ENCODE data around the gene MORF4L2. TPM values are rescaled to one million over a fixed set of nuclear protein-coding genes. Genes with fewer than 3 reads are reported as not detected.

Gene MORF4L2
- total RNA-seq, 4 donors from 2014 or later: 299 to 400 (median 353) TPM

GRCh38 chrX:103718120-103718519 lies 31.6 kb upstream of the MORF4L2 start:
- intact Hi-C loops (cut with DNase I): no loop called here
- H3K36me3 ChIP-seq: no peaks in the 10 kb centered on the region
- H3K9me3 ChIP-seq: no peaks in the 10 kb centered on the region
- DNase-seq (ENCODE audit: extremely low spot score): no peak
- no peak overlapping the region for H3K27ac ChIP-seq (replicated peaks in 1 of 4)
- WGBS: 92% methylated on average over 4 of the region's 4 CpGs
- peaks cover 0 to 6% (median 0%) of the 10 kb centered on the region in 4 donors for H3K27me3 ChIP-seq
- peaks cover 0 to 13% (median 4%) of the 10 kb centered on the region in 4 donors for H3K4me1 ChIP-seq
- TF ChIP-seq POLR2AphosphoS5 (IDR thresholded peaks at IDR 0.05) (no peak), POLR2A (IDR thresholded peaks at IDR 0.05; ENCODE audit: low read depth) (no peak), EP300 (IDR thresholded peaks at IDR 0.05) (no peak)
- TF ChIP-seq, protein P1, sequence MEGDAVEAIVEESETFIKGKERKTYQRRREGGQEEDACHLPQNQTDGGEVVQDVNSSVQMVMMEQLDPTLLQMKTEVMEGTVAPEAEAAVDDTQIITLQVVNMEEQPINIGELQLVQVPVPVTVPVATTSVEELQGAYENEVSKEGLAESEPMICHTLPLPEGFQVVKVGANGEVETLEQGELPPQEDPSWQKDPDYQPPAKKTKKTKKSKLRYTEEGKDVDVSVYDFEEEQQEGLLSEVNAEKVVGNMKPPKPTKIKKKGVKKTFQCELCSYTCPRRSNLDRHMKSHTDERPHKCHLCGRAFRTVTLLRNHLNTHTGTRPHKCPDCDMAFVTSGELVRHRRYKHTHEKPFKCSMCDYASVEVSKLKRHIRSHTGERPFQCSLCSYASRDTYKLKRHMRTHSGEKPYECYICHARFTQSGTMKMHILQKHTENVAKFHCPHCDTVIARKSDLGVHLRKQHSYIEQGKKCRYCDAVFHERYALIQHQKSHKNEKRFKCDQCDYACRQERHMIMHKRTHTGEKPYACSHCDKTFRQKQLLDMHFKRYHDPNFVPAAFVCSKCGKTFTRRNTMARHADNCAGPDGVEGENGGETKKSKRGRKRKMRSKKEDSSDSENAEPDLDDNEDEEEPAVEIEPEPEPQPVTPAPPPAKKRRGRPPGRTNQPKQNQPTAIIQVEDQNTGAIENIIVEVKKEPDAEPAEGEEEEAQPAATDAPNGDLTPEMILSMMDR (IDR thresholded peaks at IDR 0.05): no peak
- no peak overlapping the region for H3K4me3 ChIP-seq

DNA sequence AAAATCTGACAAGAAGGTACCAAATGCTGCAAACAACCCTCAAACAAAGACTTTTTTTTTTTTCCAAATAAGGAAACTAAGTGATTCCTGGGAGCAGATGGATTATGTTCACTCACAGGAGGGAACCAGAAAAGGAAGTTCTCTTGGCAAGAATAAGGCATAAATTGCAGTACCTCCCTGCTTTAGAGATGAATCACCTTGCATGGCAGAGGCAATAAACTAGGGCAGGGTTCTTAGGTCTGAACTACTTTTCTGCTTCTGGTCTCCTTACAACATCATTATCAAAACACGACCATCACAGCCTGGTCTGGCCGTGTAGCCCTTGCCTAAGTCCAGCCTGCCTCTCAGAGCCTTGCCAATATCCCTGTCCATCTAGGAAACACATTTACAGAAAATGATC lies 30.5 kb upstream of the MORF4L2 start:
- peaks cover 0 to 13% (median 4%) of the 10 kb centered on the region in 4 donors for H3K4me1 ChIP-seq
- H3K4me3 ChIP-seq: no peak overlapping the region
- peak overlapping the region; percentile 49 to 68 (median 54) for H3K27ac ChIP-seq (replicated peaks in 1 of 4)
- no peak for DNase-seq (ENCODE audit: extremely low spot score)
- TF ChIP-seq POLR2AphosphoS5 (IDR thresholded peaks at IDR 0.05) (peak; percentile 11 to 61), POLR2A (IDR thresholded peaks at IDR 0.05; ENCODE audit: low read depth) (no peak)
- no peaks in the 10 kb centered on the region for H3K9me3 ChIP-seq
- intact Hi-C loops (cut with DNase I): no loop called here
- H3K27me3 ChIP-seq: peaks cover 0 to 6% (median 0%) of the 10 kb centered on the region in 4 donors
- WGBS: 34% methylated on average over 2 of the region's 2 CpGs
- H3K36me3 ChIP-seq: no peaks in the 10 kb centered on the region

GRCh38 chrX:103710609-103711008 lies 24.1 kb upstream of the MORF4L2 start, which contains the start of gene TMEM31:
TSS of gene TMEM31 (plus strand) at chrX:103710909. CDS start at chrX:103712259, 1,350 bp downstream.
- TF ChIP-seq POLR2AphosphoS5 (IDR thresholded peaks at IDR 0.05): no peak
- no peak for TF ChIP-seq EP300 (IDR thresholded peaks at IDR 0.05)
- TF ChIP-seq, protein P1 (IDR thresholded peaks at IDR 0.05): no peak
- TF ChIP-seq POLR2A (IDR thresholded peaks at IDR 0.05; ENCODE audit: low read depth): no peak
- intact Hi-C loops (cut with DNase I): no loop called here
- 78% methylated on average over 5 of the region's 5 CpGs for WGBS

GRCh38 chrX:103704863-103705262 lies 18.4 kb upstream of the MORF4L2 start:
- Histone ChIP-seq H3K4me3 (no peak overlapping the region), H3K4me1 (no peaks in the 10 kb centered on the region), H3K36me3 (no peaks in the 10 kb centered on the region), H3K27ac (replicated peaks in 1 of 4) (no peak overlapping the region), H3K27me3 (peaks cover 0 to 9% (median 0%) of the 10 kb centered on the region in 4 donors), H3K9me3 (no peaks in the 10 kb centered on the region)
- intact Hi-C loops (cut with DNase I): no loop called here
- no peak for TF ChIP-seq POLR2AphosphoS5 (IDR thresholded peaks at IDR 0.05)
- no peak for TF ChIP-seq POLR2A (IDR thresholded peaks at IDR 0.05; ENCODE audit: low read depth)
- TF ChIP-seq EP300 (IDR thresholded peaks at IDR 0.05): no peak
- TF ChIP-seq, protein P1 (IDR thresholded peaks at IDR 0.05): no peak
- DNase-seq (ENCODE audit: extremely low spot score): no peak
- WGBS: 100% methylated on average over 3 of the region's 3 CpGs

More at GRCh38 chrX:103710609-103711008, 24.1 kb upstream of the MORF4L2 start, which contains the start of gene TMEM31:
- H3K36me3 ChIP-seq: no peaks in the 10 kb centered on the region
- no peaks in the 10 kb centered on the region for H3K9me3 ChIP-seq
- H3K4me1 ChIP-seq: no peaks in the 10 kb centered on the region
- no peak for DNase-seq (ENCODE audit: extremely low spot score)
- no peak within 1 kb of the TSS for H3K27ac ChIP-seq (replicated peaks in 1 of 4)
- no peak within 1 kb of the TSS for H3K4me3 ChIP-seq
- H3K27me3 ChIP-seq: no peaks in the 10 kb centered on the region

- intact Hi-C loops (cut with DNase I): no loop called here
- peaks cover 0 to 9% (median 0%) of the 10 kb centered on the region in 4 donors for H3K27me3 ChIP-seq
- 88% methylated on average over 5 of the region's 5 CpGs for whole genome bisulfite sequencing
- no peak for TF ChIP-seq POLR2AphosphoS5 (IDR thresholded peaks at IDR 0.05)
- TF ChIP-seq POLR2A (IDR thresholded peaks at IDR 0.05; ENCODE audit: low read depth): no peak
- TF ChIP-seq EP300 (IDR thresholded peaks at IDR 0.05): no peak
- TF ChIP-seq, protein P1 (IDR thresholded peaks at IDR 0.05): no peak
- H3K36me3 ChIP-seq: no peaks in the 10 kb centered on the region
- no peak for DNase-seq (ENCODE audit: extremely low spot score)
- no peaks in the 10 kb centered on the region for H3K4me1 ChIP-seq
- no peaks in the 10 kb centered on the region for H3K9me3 ChIP-seq
- no peak overlapping the region for H3K27ac ChIP-seq (replicated peaks in 1 of 4)
- H3K4me3 ChIP-seq: no peak overlapping the region
Observed at GRCh38 chrX:103699243-103699642, 12.7 kb upstream of the MORF4L2 start.
